ENCODE measurements around the gene GNAQ. TPM values are rescaled to one million over a fixed set of nuclear protein-coding genes. Genes with fewer than 3 reads are reported as not detected.

Gene GNAQ
- total and polyA plus RNA-seq, 2 of the 13 experiments (the other 11 are each of a cell fraction or from before 2014, with no cell fraction given), result 16.5 to 17.7 TPM

DNA sequence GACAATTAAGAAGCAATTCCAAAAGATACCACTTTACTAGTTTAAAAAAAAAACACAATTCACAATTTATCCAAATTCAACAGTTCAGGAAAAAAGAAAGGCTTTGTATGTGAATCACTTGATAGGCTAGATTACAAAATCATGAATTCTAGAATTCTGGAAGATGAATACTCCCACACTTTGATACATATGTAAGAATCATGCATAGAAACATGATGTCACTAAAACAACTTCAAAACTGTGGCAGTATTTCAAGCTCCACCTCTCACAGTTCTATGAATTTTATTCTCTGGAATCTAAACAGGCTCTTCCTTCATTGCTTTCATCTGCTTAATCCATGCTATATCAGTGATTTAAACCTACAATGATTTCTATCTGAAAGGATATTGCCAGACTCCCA is 51.0 kb downstream of the GNAQ start (continued):
- no peak for TF ChIP-seq GMEB2 (CRISPR knock-in tag; IDR thresholded peaks at IDR 0.05; ENCODE audit: low read depth)
- TF ChIP-seq ZNF282 (IDR thresholded peaks at IDR 0.05; ENCODE audit: partially characterized antibody), result no peak

DNA sequence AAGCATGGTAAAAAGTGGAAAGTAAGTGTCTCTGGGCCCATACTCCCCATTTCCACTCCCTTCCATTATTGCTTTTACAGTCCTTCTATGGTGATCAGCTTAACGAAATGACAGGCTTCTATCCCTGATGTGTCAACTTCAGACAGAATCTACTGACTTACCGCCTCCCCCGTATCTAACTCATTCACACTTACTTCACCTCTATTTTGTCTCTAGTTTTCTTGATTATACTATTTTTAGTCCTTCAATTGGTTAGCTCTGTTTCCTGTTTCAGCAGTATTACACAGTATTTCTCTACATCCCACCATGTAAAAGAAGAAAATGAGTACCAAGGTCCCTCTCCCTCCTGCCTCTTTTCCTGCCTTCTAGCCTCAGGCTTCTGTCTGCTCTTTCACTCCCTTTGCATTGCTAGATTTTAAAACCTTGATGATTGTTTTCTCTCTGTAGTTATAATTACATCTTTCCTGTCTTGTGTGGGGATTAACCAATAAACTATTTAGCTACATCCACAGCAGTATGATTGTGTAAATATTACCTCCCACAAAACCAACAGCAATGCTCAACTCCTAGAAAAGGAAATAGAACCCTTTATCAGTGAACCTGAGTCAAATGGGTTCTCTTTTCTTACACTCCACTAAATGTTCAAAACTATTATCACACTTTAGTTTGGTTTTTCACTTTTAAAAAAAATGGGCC is 53.4 kb downstream of the GNAQ start:
- FAIRE-seq, result no peak
- POLR2A ChIA-PET, result interaction anchor here (1.3 kb wide), 1 partner anchor 54 kb away, joined by 6 read pairs; no protein-coding TSS in a partner anchor

More for the DNA sequence above, 53.4 kb downstream of the GNAQ start:
- CTCF ChIA-PET (ENCODE audit: low intra/inter-chr PET ratio, low total read pairs), result interaction anchor here (1.5 to 2.8 kb wide), 2 partner anchors 57 to 143 kb away, joined by 6 to 20 read pairs; no protein-coding TSS in a partner anchor
- peaks cover 36% of the 10 kb centered on the region for H3K4me1 ChIP-seq (ENCODE audit: insufficient read depth, low read length)
- H2AFZ ChIP-seq (ENCODE audit: low read length), result no peak overlapping the region
- no peak overlapping the region for H3K4me3 ChIP-seq (replicated peaks in 1 of 3; ENCODE audit: insufficient read depth in 1 of 3, low read depth in 2 of 3, low read length in 3 of 3)
- H3K79me2 ChIP-seq (ENCODE audit: insufficient read depth, low read length), result peaks cover 3% of the 10 kb centered on the region
- H3K27me3 ChIP-seq (ENCODE audit: control insufficient read depth in 1 of 2, insufficient read depth in 2 of 2, low read length in 2 of 2), result no peaks in the 10 kb centered on the region
- 94% methylated on average over 3 of the region's 3 CpGs for WGBS (ENCODE audit: low lambda C conversion rate)
- TF ChIP-seq SRSF9 (IDR thresholded peaks at IDR 0.05; ENCODE audit: borderline replicate concordance, insufficient read depth, low read depth, low read length, poor library complexity, severe bottlenecking), result no peak
- peak; percentile 68; the same call in 1 of the 2 replicates for TF ChIP-seq ZKSCAN5 (CRISPR knock-in tag; IDR thresholded peaks at IDR 0.05)
- no TSS peak for BruUV-seq (replicated peaks)
- H4K20me1 ChIP-seq (ENCODE audit: insufficient read depth, low read length), result no peaks in the 10 kb centered on the region
- H3K9me3 ChIP-seq (ENCODE audit: low read length), result no peaks in the 10 kb centered on the region
- H3K4me2 ChIP-seq (ENCODE audit: low read depth, low read length), result no peak overlapping the region
- H3K27ac ChIP-seq (ENCODE audit: extremely low read length, insufficient read depth, low read length), result peak overlapping the region; percentile 28
- H3K36me3 ChIP-seq (replicated peaks in 1 of 2; ENCODE audit: control insufficient read depth in 1 of 2, insufficient read depth in 2 of 2, low read length in 2 of 2), result no peaks in the 10 kb centered on the region
- DNase-seq (ENCODE audit: low spot score) (no peak), ATAC-seq (no peak; the same call in 2 of the 3 replicates)
- in situ Hi-C loops (cut with HindIII; ENCODE audit: extremely low pct_ligation_motif_present, low pct_unique_long_range_greater_than_20kb) (no loop called here), intact Hi-C loops (cut with micrococcal nuclease; ENCODE audit: unreplicated experiment) (no loop called here)
- H3K9ac ChIP-seq (ENCODE audit: insufficient read depth, low read depth, low read length), result no peak overlapping the region

Data from HepG2 (cell line).